ENCODE data around the gene INTS7. TPM values are rescaled to one million over a fixed set of nuclear protein-coding genes. Genes with fewer than 3 reads are reported as not detected.
A peak's percentile ranks its signal among the peaks of the same experiment; 100 is the strongest.

Gene INTS7
- total and polyA plus RNA-seq, 8 donors = 3.1 to 10.1 (median 4.7) TPM

- no peaks in the 10 kb centered on the region for H3K36me3 ChIP-seq
- peaks cover 0 to 14% (median 4%) of the 10 kb centered on the region in 3 donors for H3K4me1 ChIP-seq
- DNase-seq (no peak), FAIRE-seq (no peak), ATAC-seq (peak in 2 of 4 donors; percentile 16 to 39)
- no peaks in the 10 kb centered on the region for H3K27me3 ChIP-seq
- H3K4me3 ChIP-seq = no peak overlapping the region
- no peaks in the 10 kb centered on the region for H3K9me3 ChIP-seq
- H3K27ac ChIP-seq = no peak overlapping the region
- intact Hi-C loops (cut with DNase I) = no loop called here
- no peak for TF ChIP-seq CTCF (IDR thresholded peaks at IDR 0.05)
- WGBS, 2 donors = 63 to 68% methylated on average over 7 of the region's 7 CpGs
These were observed 110.3 kb downstream of the INTS7 start for GRCh38 chr1:211925016-211925415.

- no peak for ATAC-seq
- FAIRE-seq = no peak
- TF ChIP-seq CTCF (IDR thresholded peaks at IDR 0.05) = no peak
- 82% methylated on average over 10 of the region's 10 CpGs for WGBS, 2 donors
- DNase-seq = no peak
- H3K27ac ChIP-seq = no peak overlapping the region
- intact Hi-C loops (cut with DNase I) = no loop called here
- H3K4me1 ChIP-seq = peaks cover 0 to 16% (median 10%) of the 10 kb centered on the region in 3 donors
- H3K4me3 ChIP-seq = no peak overlapping the region
- no peaks in the 10 kb centered on the region for H3K9me3 ChIP-seq
- H3K27me3 ChIP-seq = no peaks in the 10 kb centered on the region
- no peaks in the 10 kb centered on the region for H3K36me3 ChIP-seq
These were observed 111.1 kb downstream of the INTS7 start for GRCh38 chr1:211924256-211924655.

- H3K36me3 ChIP-seq = no peaks in the 10 kb centered on the region
- no peak overlapping the region for H3K4me3 ChIP-seq
- H3K27ac ChIP-seq = no peak overlapping the region
- FAIRE-seq (no peak), DNase-seq (no peak), ATAC-seq (no peak)
- peaks cover 4 to 18% (median 10%) of the 10 kb centered on the region in 3 donors for H3K4me1 ChIP-seq
- intact Hi-C loops (cut with DNase I) = no loop called here
- no peaks in the 10 kb centered on the region for H3K9me3 ChIP-seq
- TF ChIP-seq CTCF (IDR thresholded peaks at IDR 0.05) = no peak
- WGBS, 2 donors = 74 to 77% methylated on average over 5 of the region's 5 CpGs
- no peaks in the 10 kb centered on the region for H3K27me3 ChIP-seq
These were observed 112.3 kb downstream of the INTS7 start for GRCh38 chr1:211923095-211923494.

GRCh38 chr1:211921579-211922095 is 113.7 kb downstream of the INTS7 start:
- intact Hi-C loops (cut with DNase I) = no loop called here
- Histone ChIP-seq H3K4me1 (peaks cover 10 to 24% (median 17%) of the 10 kb centered on the region in 3 donors), H3K4me3 (no peak overlapping the region), H3K36me3 (no peaks in the 10 kb centered on the region), H3K27ac (no peak overlapping the region), H3K27me3 (no peaks in the 10 kb centered on the region), H3K9me3 (no peaks in the 10 kb centered on the region)
- ATAC-seq (no peak), DNase-seq (no peak), FAIRE-seq (no peak)
- 86 to 88% methylated on average over 9 of the region's 9 CpGs for WGBS, 2 donors
- no peak for TF ChIP-seq CTCF (IDR thresholded peaks at IDR 0.05)

- DNase-seq (no peak), FAIRE-seq (no peak), ATAC-seq (peak in 3 of 4 donors; percentile 43 to 59 (median 54))
- Histone ChIP-seq H3K9me3 (no peaks in the 10 kb centered on the region), H3K27me3 (no peaks in the 10 kb centered on the region), H3K4me3 (no peak overlapping the region), H3K36me3 (no peaks in the 10 kb centered on the region), H3K4me1 (peaks cover 10 to 24% (median 17%) of the 10 kb centered on the region in 3 donors), H3K27ac (peak overlapping the region in 2 of 4 donors; percentile 63 to 77)
- TF ChIP-seq CTCF (IDR thresholded peaks at IDR 0.05) = no peak
- intact Hi-C loops (cut with DNase I) = no loop called here
- WGBS, 2 donors = 92% methylated on average over 4 of the region's 4 CpGs
These were observed 114.6 kb downstream of the INTS7 start for GRCh38 chr1:211920602-211921226.

All from pancreas (tissue), 10 donors.